Neural cell (in vitro differentiated cells): ENCODE measurements around the gene CYP2D6.

ENCODE experiments used
- CTCF ChIP-seq: fragments of 450-650 bp; IDR thresholded peaks from 2 replicates; pipeline ENCODE4 v1.5.1; 2014; ENCODE audit warnings: antibody characterized with exemption, mild to moderate bottlenecking, moderate library complexity; ENCODE audit not compliant: poor library complexity, severe bottlenecking
- EP300 ChIP-seq: fragments of 450-650 bp; conservative IDR thresholded peaks from 2 replicates; pipeline ENCODE4 v1.6.1; 2014; ENCODE audit warnings: antibody characterized with exemption, mild to moderate bottlenecking, moderate library complexity; ENCODE audit not compliant: poor library complexity, severe bottlenecking
- EZH2 ChIP-seq: fragments of 200-600, 300-800 bp; shearing (Covaris generic), sonication (generic); IDR thresholded peaks from 2 replicates; pipeline ENCODE4 v1.6.1; 2014; ENCODE audit warnings: antibody characterized with exemption, low read length, borderline replicate concordance, mild to moderate bottlenecking; ENCODE audit not compliant: insufficient read depth, poor library complexity, severe bottlenecking
- POLR2AphosphoS5 ChIP-seq: IDR thresholded peaks from 2 replicates; pipeline ENCODE4 v1.6.1; 2012
- RAD21 ChIP-seq: fragments of 450-650 bp; conservative IDR thresholded peaks from 2 replicates; pipeline ENCODE4 v1.6.1; 2014; ENCODE audit warnings: antibody characterized with exemption, mild to moderate bottlenecking, moderate library complexity
- REST ChIP-seq: IDR thresholded peaks from 2 replicates; pipeline ENCODE4 v1.6.1; 2012; ENCODE audit warnings: borderline replicate concordance
- SMC3 ChIP-seq: fragments of 450-650 bp; conservative IDR thresholded peaks from 2 replicates; pipeline ENCODE4 v1.6.1; 2014; ENCODE audit warnings: antibody characterized with exemption, mild to moderate bottlenecking, moderate library complexity; ENCODE audit not compliant: poor library complexity

GRCh38 chr22:42167066-42167465 is 36.5 kb upstream of the CYP2D6 start:
- TF ChIP-seq POLR2AphosphoS5 (no peak), CTCF (no peak), EP300 (no peak), REST (no peak), EZH2 (no peak), RAD21 (no peak), SMC3 (no peak)
